Neural crest cell (in vitro differentiated cells): ENCODE results near the gene MYOC. TPM values are rescaled to one million over a fixed set of nuclear protein-coding genes. Genes with fewer than 3 reads are reported as not detected.
"Not testable (repeated sequence)": the region's sequence is repeated elsewhere in the genome, so short reads cannot be mapped to it uniquely, and the experiment has no call there.

Experiments used
- DNase-seq: peaks from one replicate; pipeline ENCODE4 v3.0.0; 2021; ENCODE audit warnings: low read depth, mixed read lengths, low spot score
- H3K27ac Mint-ChIP-seq: one replicate; pipeline ENCODE4 v1.8.0; 2021; ENCODE audit warnings: mild to moderate bottlenecking, mixed read lengths; ENCODE audit not compliant: unreplicated experiment
- H3K27me3 Mint-ChIP-seq: 2 replicates; pipeline ENCODE4 v1.8.0; 2021; ENCODE audit warnings: low read depth, mild to moderate bottlenecking, mixed read lengths
- H3K36me3 Mint-ChIP-seq: 2 replicates; pipeline ENCODE4 v1.8.0; 2021; ENCODE audit warnings: low read depth, mild to moderate bottlenecking, mixed read lengths
- H3K4me1 Mint-ChIP-seq: 2 replicates; pipeline ENCODE4 v1.8.0; 2021; ENCODE audit warnings: mixed read lengths
- H3K4me3 Mint-ChIP-seq: one replicate; pipeline ENCODE4 v1.8.0; 2021; ENCODE audit warnings: mild to moderate bottlenecking, mixed read lengths
- H3K9me3 Mint-ChIP-seq: 2 replicates; pipeline ENCODE4 v1.8.0; 2021; ENCODE audit warnings: mixed read lengths
- CTCF ChIP-seq: fragments of 200-600 bp; sonication (generic); conservative IDR thresholded peaks from 2 replicates; pipeline ENCODE4 v1.5.0; 2021; ENCODE audit warnings: antibody characterized with exemption, mild to moderate bottlenecking
- long read RNA-seq: library from polyadenylated mRNA; unstranded; transcript quantifications from one replicate; pipeline ENCODE4 v2.0.0, GENCODE V29; 2020
- total RNA-seq: library from RNA; stranded (reverse); gene quantifications from 2 replicates; pipeline ENCODE4 v1.2.1, GENCODE V29; 2021

Gene MYOC
- not detected in 2 replicates for total RNA-seq
- long read RNA-seq = 0 reads

GRCh38 chr1:171652234-171652822 lies at the start of gene MYOC:
Gene MYOC, minus strand, starts transcription at chr1:171652688. Its CDS starts 77 bp downstream, at chr1:171652611.
- no peaks in the 10 kb centered on the region for H3K27me3 Mint-ChIP-seq
- no peak for TF ChIP-seq CTCF
- H3K9me3 Mint-ChIP-seq = no peaks in the 10 kb centered on the region
- no peak for DNase-seq
- no peak within 1 kb of the TSS for H3K4me3 Mint-ChIP-seq
- no peaks in the 10 kb centered on the region for H3K36me3 Mint-ChIP-seq
- H3K27ac Mint-ChIP-seq = no peak within 1 kb of the TSS
- H3K4me1 Mint-ChIP-seq = peaks cover 17% of the 10 kb centered on the region

- no peak for TF ChIP-seq CTCF
- Mint-ChIP-seq H3K27ac (no peak overlapping the region), H3K9me3 (peaks cover 13% of the 10 kb centered on the region), H3K4me1 (peaks cover 10% of the 10 kb centered on the region), H3K27me3 (no peaks in the 10 kb centered on the region), H3K4me3 (no peak overlapping the region), H3K36me3 (peaks cover 20% of the 10 kb centered on the region)
- DNase-seq = no peak
These were observed 47.0 kb upstream of the MYOC start for GRCh38 chr1:171699531-171699930.

- not testable (repeated sequence) for H3K4me3 Mint-ChIP-seq, H3K27me3 Mint-ChIP-seq
- peaks cover 20% of the 10 kb centered on the region for H3K36me3 Mint-ChIP-seq
These were observed 43.3 kb upstream of the MYOC start for GRCh38 chr1:171695772-171696171.

GRCh38 chr1:171693541-171693940 lies 41.1 kb upstream of the MYOC start:
- not testable (repeated sequence) for H3K27ac Mint-ChIP-seq, H3K27me3 Mint-ChIP-seq, H3K4me1 Mint-ChIP-seq, H3K4me3 Mint-ChIP-seq, DNase-seq
- Mint-ChIP-seq H3K36me3 (peaks cover 16% of the 10 kb centered on the region), H3K9me3 (peaks cover 13% of the 10 kb centered on the region)

More at GRCh38 chr1:171695772-171696171, 43.3 kb upstream of the MYOC start:
- DNase-seq, H3K27ac Mint-ChIP-seq: not testable (repeated sequence)
- Mint-ChIP-seq H3K4me1 (peaks cover 10% of the 10 kb centered on the region), H3K9me3 (peaks cover 13% of the 10 kb centered on the region)

- H3K4me1 Mint-ChIP-seq = no peaks in the 10 kb centered on the region
- TF ChIP-seq CTCF = no peak
These were observed 31.4 kb upstream of the MYOC start for GRCh38 chr1:171683870-171684269.

GRCh38 chr1:171680339-171680738 lies 27.9 kb upstream of the MYOC start:
- no peaks in the 10 kb centered on the region for H3K27me3 Mint-ChIP-seq

More at GRCh38 chr1:171683870-171684269, 31.4 kb upstream of the MYOC start:
- Mint-ChIP-seq H3K36me3 (no peaks in the 10 kb centered on the region), H3K9me3 (no peaks in the 10 kb centered on the region), H3K27ac (peak overlapping the region; percentile 4), H3K27me3 (no peaks in the 10 kb centered on the region), H3K4me3 (no peak overlapping the region)
- DNase-seq = no peak

More at GRCh38 chr1:171680339-171680738, 27.9 kb upstream of the MYOC start:
- Mint-ChIP-seq H3K4me1 (no peaks in the 10 kb centered on the region), H3K27ac (no peak overlapping the region), H3K36me3 (no peaks in the 10 kb centered on the region), H3K4me3 (no peak overlapping the region), H3K9me3 (no peaks in the 10 kb centered on the region)
- TF ChIP-seq CTCF = no peak
- no peak for DNase-seq
